H7 (cell line): ENCODE results near the gene CLP1. TPM values are rescaled to one million over a fixed set of nuclear protein-coding genes. Genes with fewer than 3 reads are reported as not detected.
A peak's percentile ranks its signal among the peaks of the same experiment; 100 is the strongest.

Source experiments
- DNase-seq: peaks from one replicate; pipeline ENCODE4 v3.0.0; 2012
- H3K27me3 ChIP-seq: 2 replicates; pipeline ENCODE4 v1.6.0; 2011; ENCODE audit warnings: mild to moderate bottlenecking, low read length; ENCODE audit not compliant: control insufficient read depth, insufficient read depth
- H3K36me3 ChIP-seq: replicated peaks from 2 replicates; pipeline ENCODE4 v1.5.1; 2011; ENCODE audit warnings: low read length; ENCODE audit not compliant: control insufficient read depth, insufficient read depth
- H3K4me3 ChIP-seq: 2 replicates; pipeline ENCODE4 v1.5.1; 2011; ENCODE audit warnings: low read depth, mild to moderate bottlenecking, control low read depth, low read length, moderate library complexity; ENCODE audit not compliant: insufficient read depth
- total RNA-seq: library from RNA; depleted of rRNA; stranded (reverse); fragments of >200 nt; shearing (Covaris generic); gene quantifications from 2 replicates; pipeline ENCODE4 v1.2.3, GENCODE V29; 2014

CLP1 gene
- total RNA-seq, 1 experiment from 2014 or later: 33.4 TPM

DNA sequence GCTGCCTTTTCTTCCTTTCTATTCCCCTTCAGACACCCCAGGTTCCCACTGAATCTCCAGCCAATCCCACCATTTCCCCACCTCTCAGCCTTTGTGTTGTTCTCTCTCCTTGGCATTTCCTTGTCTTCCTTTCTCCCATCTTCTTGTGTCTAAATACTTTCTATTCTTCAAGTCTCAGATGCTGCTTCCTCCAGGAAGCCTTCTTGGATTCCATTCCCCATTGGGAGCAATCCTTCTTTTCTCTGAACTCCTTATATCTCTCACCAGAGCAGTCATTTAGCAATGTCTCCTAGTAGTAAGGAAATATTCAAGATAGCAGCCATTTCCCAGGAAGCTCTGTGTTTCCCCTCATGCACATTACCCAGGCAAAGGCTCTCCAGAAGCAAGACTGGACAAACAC lies 23.3 kb upstream of the CLP1 start:
- H3K36me3 ChIP-seq: no peaks in the 10 kb centered on the region
- no peak overlapping the region for H3K4me3 ChIP-seq
- peaks cover 2% of the 10 kb centered on the region; the same call in 1 of the 2 replicates for H3K27me3 ChIP-seq
- no peak for DNase-seq

DNA sequence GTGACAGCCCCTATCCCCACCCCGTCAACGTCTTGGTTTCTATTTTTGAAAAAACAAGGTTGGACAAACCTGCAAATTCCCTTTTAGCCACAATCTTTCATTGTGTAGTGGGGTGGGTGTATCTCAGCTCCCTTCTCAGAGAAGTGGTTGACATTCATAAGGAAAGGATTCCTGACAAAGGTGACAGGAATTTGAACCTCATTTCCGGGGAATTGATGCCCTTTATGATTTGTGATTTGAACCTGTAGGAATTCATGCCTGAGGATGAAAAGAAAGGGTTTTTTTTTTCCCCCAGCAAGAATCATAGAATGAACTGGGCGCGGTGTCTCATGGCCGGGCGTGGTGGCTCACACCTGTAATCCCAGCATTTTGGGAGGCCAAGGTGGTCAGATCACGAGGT lies 22.3 kb upstream of the CLP1 start:
- no peaks in the 10 kb centered on the region; the same call in 1 of the 2 replicates for H3K36me3 ChIP-seq
- no peak for DNase-seq
- H3K4me3 ChIP-seq: no peak overlapping the region
- H3K27me3 ChIP-seq: peaks cover 2% of the 10 kb centered on the region; the same call in 1 of the 2 replicates

DNA sequence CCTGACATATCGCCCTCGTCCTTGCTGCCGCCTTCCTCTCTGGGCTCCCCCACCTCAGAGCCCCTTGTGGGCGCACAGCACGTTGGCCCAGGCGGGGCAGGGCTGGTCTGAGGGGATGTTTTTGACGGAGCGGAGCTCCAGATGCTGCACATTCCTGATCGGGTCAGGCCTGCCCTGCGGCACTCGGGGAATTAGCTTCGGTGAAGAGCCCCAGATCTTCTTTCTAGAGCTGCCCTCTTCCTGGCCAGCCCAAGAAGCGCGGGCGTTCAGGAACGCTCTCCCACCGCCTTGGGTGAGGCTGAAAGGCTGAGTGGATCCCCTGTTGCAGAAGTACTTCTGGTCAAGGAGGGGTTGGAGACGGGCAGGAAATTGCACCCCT lies 19.9 kb upstream of the CLP1 start:
- DNase-seq: peak; percentile 84
- H3K4me3 ChIP-seq: peak overlapping the region; percentile 45
- peaks cover 2% of the 10 kb centered on the region; the same call in 1 of the 2 replicates for H3K27me3 ChIP-seq

DNA sequence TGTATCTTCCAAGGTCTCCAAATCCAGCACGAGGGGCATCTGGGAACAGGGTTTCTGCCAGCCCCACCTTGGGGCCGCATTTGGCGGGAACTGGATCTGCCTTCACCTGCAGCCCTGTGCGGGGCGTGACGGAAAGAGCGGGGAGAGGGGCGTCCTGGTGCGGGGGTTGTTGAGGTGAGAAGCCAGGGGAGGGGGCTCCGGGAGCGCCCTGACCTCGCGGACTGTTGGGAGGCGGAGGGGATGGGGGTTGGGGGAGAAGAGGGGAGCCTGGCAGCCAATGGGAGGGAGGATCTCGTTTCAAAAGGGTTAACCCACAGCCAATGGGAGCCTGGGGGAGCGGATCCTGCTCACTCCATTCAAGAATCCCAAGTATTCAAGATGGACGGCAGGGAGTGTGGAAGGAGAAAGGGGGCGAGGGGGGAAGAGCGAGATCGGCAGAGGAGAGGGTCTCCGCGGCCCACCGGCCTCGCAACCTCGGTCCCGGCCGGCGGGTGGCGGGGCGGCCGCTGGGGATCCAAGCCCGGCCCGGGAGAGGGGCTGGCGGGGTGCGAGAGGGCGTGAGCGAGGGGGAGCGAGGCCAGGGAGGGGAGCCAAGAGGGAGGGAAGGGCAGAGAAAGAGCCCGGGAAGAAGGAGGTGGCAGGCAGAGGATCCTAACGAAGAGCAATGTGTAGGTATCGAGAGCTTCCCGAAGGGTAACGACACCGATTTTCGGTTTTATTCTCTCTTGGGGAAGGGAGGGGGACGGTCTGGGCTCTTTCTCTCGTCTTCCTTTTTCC lies 19.4 kb upstream of the CLP1 start:
- DNase-seq: peak; percentile 99
- Histone ChIP-seq H3K27me3 (peaks cover 2% of the 10 kb centered on the region; the same call in 1 of the 2 replicates), H3K4me3 (peak overlapping the region; percentile 76), H3K36me3 (peaks cover 13% of the 10 kb centered on the region)

More for the DNA sequence above, 19.9 kb upstream of the CLP1 start:
- H3K36me3 ChIP-seq: peaks cover 13% of the 10 kb centered on the region

DNA sequence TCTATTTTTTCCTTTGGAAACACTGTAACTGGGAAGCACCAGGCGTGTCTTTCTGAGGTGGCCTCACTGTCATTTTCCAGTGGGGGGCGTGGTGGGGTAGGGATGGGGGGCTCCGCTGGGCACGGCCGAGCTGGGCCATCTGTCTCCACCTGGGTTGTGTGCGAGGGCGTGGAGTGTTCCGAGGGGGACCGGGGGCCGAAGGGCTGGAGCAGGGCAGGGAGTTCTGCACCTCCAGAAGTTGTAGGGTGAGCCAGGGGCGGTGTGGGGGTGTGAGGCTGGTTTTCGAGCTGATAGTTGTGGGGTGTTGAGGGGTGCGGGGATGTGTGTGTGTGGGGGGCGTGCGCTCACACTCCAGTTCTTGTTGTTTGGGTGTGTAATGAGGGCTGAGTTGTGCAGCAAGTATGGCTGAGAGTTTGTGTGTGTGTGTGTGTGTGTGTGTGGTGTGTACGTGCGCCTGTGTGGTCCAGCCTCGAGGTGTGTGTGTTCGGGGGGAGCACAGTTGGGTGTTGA lies 18.7 kb upstream of the CLP1 start:
- peak; percentile 79 for DNase-seq
- peaks cover 2% of the 10 kb centered on the region; the same call in 1 of the 2 replicates for H3K27me3 ChIP-seq
- H3K36me3 ChIP-seq: peaks cover 18% of the 10 kb centered on the region
- peak overlapping the region; percentile 76 for H3K4me3 ChIP-seq

DNA sequence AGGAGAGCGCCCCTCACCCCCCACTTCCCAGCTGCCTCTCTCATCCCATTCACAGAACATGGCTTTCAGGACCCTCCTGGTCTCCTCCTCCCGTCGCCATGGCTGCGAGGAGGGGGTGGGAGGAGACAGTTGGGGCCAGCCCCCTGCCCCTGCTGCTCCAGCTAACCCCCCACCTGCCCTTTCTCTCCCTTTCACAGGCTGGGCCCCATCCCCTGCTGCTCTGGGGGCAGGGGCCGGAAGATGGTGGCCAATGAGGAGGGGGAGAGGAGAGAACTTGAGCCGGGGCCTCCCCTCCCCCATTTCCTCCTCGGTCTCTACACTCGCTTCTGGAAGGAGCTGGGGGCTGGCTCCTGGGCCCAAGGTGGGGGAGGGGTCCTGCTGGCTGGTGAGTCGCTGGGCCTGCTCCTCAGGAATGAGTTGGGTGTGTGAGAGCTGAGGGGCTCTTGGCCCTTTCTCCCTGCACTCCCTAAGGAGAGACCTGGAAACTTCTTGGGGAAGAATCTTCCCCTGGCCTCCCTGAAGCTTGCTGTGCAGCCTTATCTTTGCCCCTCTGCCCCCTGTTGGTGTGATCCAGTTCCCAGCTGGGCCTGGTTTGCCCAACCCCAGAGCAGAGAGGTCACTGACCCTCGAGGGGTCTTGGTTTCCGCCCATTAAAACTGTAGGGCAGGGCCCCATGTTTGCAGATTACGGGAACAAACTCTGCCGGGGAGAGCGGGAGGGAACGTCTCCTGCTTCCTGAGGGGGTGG lies 18.1 kb upstream of the CLP1 start:
- peak; percentile 98 for DNase-seq
- Histone ChIP-seq H3K27me3 (no peaks in the 10 kb centered on the region), H3K4me3 (peak overlapping the region; percentile 76), H3K36me3 (peaks cover 18% of the 10 kb centered on the region)

DNA sequence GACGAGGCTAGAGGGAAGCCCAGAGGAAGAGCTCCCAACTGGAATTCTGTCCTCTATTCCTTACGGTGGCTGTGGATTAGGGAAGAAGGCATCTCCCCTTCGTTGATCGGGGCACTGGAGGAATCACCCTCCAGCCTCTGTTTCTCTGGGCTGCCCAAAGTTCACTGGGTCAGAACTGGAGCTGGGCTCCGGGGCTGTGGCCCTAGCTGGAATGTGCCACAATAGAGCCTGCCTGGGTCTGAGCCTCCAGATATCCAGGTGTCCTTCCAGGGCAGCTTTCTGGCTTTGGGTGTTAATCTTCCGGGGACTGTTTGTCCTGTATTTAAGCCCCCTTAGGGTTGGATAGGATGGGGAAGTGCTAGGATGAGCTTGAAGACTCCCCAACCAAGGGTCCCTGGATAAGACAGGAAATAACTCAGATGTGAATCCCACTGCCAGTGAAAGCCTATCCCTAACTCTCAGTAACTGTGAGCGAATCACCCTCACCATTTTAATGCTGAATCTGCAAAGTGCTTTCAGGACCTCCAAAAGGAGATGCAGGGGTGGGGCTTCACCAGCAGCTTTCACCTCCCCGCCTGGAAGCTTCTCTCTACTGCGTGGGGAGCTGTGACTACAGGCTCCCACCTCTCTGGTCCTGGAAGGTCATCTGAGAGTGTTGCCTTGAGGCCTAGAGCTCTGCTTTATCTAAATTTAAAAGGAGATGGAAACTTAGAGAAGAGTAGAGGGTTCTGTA lies 17.3 kb upstream of the CLP1 start:
- Histone ChIP-seq H3K36me3 (peaks cover 18% of the 10 kb centered on the region), H3K4me3 (peak overlapping the region; percentile 61), H3K27me3 (no peaks in the 10 kb centered on the region)
- no peak for DNase-seq

DNA sequence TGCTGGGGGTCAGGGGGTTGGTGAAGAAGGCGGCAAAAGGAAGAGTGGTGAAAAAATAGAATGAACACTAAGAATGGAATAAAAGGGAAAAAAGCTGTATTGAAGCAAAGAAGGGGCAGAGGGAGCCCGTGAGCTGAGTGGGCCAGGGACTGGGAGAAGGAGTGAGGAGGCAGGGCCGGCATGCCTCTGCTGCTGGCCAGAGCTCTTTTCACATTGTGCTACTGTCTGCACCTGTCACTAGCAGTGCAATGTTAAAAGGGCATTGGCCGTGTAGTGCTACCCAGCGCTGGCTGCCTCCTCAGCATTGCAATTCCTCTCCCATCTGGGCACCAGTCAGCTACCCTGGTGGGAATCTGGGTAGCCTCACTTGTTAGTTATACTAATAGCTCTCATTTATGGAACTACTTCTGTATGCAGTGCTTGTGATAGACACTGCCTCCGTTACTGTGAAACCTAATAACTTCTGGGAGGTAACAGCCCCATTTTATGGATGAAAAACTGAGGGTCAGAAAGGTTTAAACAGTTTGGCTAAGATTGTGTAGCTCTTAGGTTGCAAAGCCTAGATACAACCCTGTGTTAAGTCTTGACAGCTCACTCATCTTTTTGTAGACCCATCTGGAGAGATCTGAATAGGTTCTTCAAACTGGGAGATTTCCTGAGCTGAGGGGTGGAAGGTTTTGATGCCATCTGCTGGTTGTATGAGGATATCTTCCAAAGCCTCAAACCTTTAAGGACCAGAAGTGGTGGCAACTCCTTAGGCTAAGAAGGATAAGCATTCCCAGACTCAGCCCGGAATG lies 16.4 kb upstream of the CLP1 start:
- H3K4me3 ChIP-seq: no peak overlapping the region; the same call in 1 of the 2 replicates
- peak; percentile 58 for DNase-seq
- peaks cover 21% of the 10 kb centered on the region for H3K36me3 ChIP-seq
- H3K27me3 ChIP-seq: no peaks in the 10 kb centered on the region

DNA sequence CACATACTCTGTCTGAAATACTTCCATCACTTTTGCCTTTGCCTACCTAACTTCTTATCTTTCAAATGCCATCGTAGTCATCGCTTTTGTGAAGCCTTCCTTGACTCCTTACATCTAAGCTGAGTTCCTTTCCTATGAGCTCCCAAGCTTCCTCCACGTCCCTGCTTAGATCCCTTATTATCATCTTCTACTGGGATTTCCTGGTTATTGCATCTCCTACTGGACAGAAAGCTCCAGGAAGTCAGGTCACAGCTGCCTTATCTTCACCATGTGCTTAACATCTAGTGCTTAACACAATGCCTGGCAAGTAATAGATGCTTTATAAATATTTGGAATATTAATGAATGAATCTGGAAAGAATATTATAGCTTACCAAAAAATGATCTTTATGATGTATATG lies 13.8 kb upstream of the CLP1 start:
- Histone ChIP-seq H3K36me3 (peaks cover 21% of the 10 kb centered on the region), H3K4me3 (no peak overlapping the region), H3K27me3 (peaks cover 3% of the 10 kb centered on the region; the same call in 1 of the 2 replicates)
- no peak for DNase-seq

DNA sequence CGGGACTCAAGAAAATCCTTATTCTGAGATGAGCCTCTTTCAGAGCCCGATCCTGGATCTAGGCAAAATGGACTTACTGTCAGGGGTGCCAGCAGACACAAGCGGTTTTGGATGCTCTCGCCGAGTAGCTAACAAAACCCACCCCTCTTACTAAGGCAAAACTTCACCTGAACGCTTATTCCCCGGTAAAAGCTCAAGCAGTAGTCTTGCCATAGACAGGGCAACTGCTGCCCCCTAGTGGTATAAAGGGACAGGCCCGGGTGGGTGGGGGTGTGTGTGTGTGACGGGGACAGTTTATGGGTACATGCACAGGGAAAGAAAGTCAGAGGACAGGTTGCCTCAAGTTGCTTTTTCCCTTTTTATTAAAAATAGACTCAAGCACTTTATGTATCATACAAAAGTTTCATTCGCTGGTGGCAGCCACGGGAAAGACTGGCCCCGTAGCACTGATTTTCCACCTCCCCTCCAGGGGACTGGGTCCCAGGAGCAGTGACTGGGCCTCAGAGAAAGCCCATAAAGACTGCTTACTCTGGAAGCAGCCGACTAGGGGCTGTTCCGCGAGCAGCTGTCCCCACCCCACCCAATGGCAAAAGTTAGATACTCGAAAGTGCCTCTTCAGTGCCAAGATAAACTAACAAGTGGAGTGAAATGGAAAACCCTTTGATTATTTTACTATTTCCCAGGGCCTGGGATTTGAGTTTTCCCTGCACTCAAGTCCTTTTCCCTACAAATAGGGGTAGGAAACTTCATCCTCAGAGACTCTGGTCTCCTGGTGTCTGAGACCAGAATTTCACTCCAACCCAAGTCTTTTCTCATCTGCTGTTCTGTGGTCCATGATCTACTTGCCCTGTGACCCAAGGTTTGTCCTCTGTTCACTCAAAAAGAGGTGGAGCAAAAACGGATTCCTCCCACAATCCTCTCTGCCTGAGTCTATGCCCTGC lies 12.5 kb upstream of the CLP1 start:
- Histone ChIP-seq H3K4me3 (no peak overlapping the region), H3K36me3 (peaks cover 21% of the 10 kb centered on the region), H3K27me3 (peaks cover 4% of the 10 kb centered on the region; the same call in 1 of the 2 replicates)
- peak; percentile 87 for DNase-seq

DNA sequence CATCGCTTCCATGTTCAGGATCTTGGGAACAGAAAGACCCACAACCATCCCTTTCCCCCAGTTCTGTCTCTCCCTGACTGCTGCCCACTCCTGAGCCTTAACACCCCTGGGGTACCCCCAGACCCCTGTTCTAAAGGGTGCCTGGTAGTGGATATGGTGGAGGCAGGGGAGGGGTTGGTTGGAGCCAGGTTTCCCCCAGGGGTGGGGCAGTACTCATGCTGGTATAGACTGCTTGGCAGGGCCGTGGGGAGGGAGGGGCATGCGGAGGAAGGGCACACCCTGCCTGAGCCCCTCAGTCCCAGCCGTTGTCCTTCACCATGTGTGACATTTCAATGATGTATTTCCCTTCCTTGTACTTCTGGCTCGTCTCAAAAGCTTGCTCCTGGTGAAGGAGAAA lies 11.9 kb upstream of the CLP1 start:
- Histone ChIP-seq H3K27me3 (peaks cover 4% of the 10 kb centered on the region; the same call in 1 of the 2 replicates), H3K4me3 (no peak overlapping the region), H3K36me3 (peaks cover 20% of the 10 kb centered on the region)
- peak; percentile 35 for DNase-seq

DNA sequence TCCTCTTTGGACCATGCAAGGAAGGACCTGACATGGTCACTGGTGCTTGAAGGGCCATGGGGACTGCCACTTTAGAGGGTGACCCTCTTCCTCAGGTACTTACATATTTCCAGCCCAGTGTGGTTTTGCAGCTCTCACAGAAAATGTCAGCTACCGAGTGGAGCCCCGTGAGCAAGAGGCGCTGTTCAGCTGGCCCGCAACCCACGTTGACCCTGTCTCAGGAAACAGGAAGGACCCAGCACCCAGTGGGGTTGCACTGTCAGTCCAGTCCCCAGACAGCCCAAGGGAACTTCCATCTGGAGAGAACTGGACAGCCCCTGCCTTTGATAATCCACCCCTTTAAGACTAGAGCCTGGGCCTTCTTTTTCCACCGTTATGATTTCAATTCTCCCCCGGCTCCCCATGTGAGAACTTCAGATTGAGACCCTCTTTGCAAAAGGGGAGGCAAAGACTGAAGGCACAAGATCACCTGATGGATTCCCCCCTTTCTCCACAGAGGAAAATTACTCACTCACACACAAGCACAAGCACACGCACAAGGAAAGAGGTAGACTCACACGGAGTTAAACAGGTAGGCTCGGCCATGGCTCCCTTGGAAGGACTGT lies 11.3 kb upstream of the CLP1 start:
- Histone ChIP-seq H3K36me3 (peaks cover 15% of the 10 kb centered on the region), H3K4me3 (no peak overlapping the region), H3K27me3 (peaks cover 4% of the 10 kb centered on the region; the same call in 1 of the 2 replicates)
- peak; percentile 46 for DNase-seq
